Pulmonary artery endothelial cell (primary cell): ENCODE data around the gene BOLL. TPM values are rescaled to one million over a fixed set of nuclear protein-coding genes. Genes with fewer than 3 reads are reported as not detected.
A peak's percentile ranks its signal among the peaks of the same experiment; 100 is the strongest.
"Not testable (repeated sequence)": the region's sequence is repeated elsewhere in the genome, so short reads cannot be mapped to it uniquely, and the experiment has no call there.

Experiments used
- DNase-seq: peaks from one replicate; pipeline ENCODE4 v3.0.0-alpha.2; 2011; ENCODE audit warnings: low read depth, low spot score
- total RNA-seq: library from RNA; depleted of rRNA; stranded (reverse); fragments of >200 nt; gene quantifications from 2 replicates; pipeline ENCODE4 v1.2.3, GENCODE V29; 2014

The BOLL gene
- total RNA-seq, 1 donor from 2014 or later = not detected

GRCh38 chr2:197706839-197707207 is 78.3 kb downstream of the BOLL start:
- no peak for DNase-seq

GRCh38 chr2:197705912-197706838 is 78.9 kb downstream of the BOLL start:
- no peak for DNase-seq

GRCh38 chr2:197705121-197705911 is 79.8 kb downstream of the BOLL start, which contains the start of gene MARS2:
Gene MARS2, plus strand, starts transcription at chr2:197705369. Its CDS starts 37 bp downstream, at chr2:197705406.
- DNase-seq = peak; percentile 67

- no peak for DNase-seq
Measured at GRCh38 chr2:197704434-197705120, 80.5 kb downstream of the BOLL start.

- no peak for DNase-seq
Measured at GRCh38 chr2:197700960-197701359, 84.2 kb downstream of the BOLL start.

GRCh38 chr2:197699724-197700123 is 85.4 kb downstream of the BOLL start:
- DNase-seq = not testable (repeated sequence)

- not testable (repeated sequence) for DNase-seq
Measured at GRCh38 chr2:197696571-197696970, 88.5 kb downstream of the BOLL start.

- DNase-seq = not testable (repeated sequence)
Measured at GRCh38 chr2:197695971-197696370, 89.1 kb downstream of the BOLL start.

GRCh38 chr2:197695206-197695605 is 89.9 kb downstream of the BOLL start:
- not testable (repeated sequence) for DNase-seq

- no peak for DNase-seq
Measured at GRCh38 chr2:197677483-197677882, 107.6 kb downstream of the BOLL start.

GRCh38 chr2:197677056-197677455 is 108.1 kb downstream of the BOLL start:
- DNase-seq = no peak

Other genes with a start within 250 kb of the BOLL start
- gene RFTN2, start 109.7 kb downstream of the BOLL start, total RNA-seq = 6.5 and 13.8 TPM in 2 replicates
- 6.1 and 8.5 TPM in 2 replicates for gene MARS2, start 80.0 kb downstream of the BOLL start, total RNA-seq
- gene PLCL1, start 19.3 kb upstream of the BOLL start, total RNA-seq = 2.3 and 4.4 TPM in 2 replicates